Upper lobe of left lung (tissue), 6 donors: Measurements from ENCODE around the gene H6PD. TPM values are rescaled to one million over a fixed set of nuclear protein-coding genes. Genes with fewer than 3 reads are reported as not detected.
A peak's percentile ranks its signal among the peaks of the same experiment; 100 is the strongest.

Experiments
- ATAC-seq, 2 donors: fragments of 200-7000 bp; cut with Tn5 transposase; one replicate each; pipeline ENCODE4 v1.9.1; 2022; ENCODE audit warnings: mild to moderate bottlenecking in 2 of 2, moderate library complexity in 2 of 2; ENCODE audit not compliant: low FRiP score in 2 of 2
- DNase-seq, 2 donors: peaks; one replicate each; pipeline ENCODE4 v3.0.0-alpha.2; 2019 to 2020
- H3K27ac ChIP-seq, 4 donors: fragments of 200-600 bp; sonication (generic); one replicate each; pipeline ENCODE4 v1.5.1; 2016 to 2019
- H3K27me3 ChIP-seq, 4 donors: fragments of 200-600 bp; sonication (generic); one replicate each; pipeline ENCODE4 v1.5.1; 2017 to 2019
- H3K36me3 ChIP-seq, 4 donors: fragments of 200-600 bp; sonication (generic); one replicate each; pipeline ENCODE4 v1.5.1; 2016 to 2019
- H3K4me1 ChIP-seq, 4 donors: fragments of 200-600 bp; sonication (generic); one replicate each; pipeline ENCODE4 v1.5.1; 2018 to 2019
- H3K4me3 ChIP-seq, 4 donors: fragments of 200-600 bp; sonication (generic); one replicate each; pipeline ENCODE4 v1.5.1; 2017 to 2019; ENCODE audit warnings: mild to moderate bottlenecking in 2 of 4, moderate library complexity in 1 of 4
- H3K9me3 ChIP-seq, 4 donors: fragments of 200-600 bp; sonication (generic); one replicate each; pipeline ENCODE4 v1.5.1; 2018 to 2019
- CTCF ChIP-seq, 6 experiments: fragments of 450-650 bp in 4 of 6; fragments of 200-600 bp in 2 of 6; sonication (generic) in 2 of 6; IDR thresholded peaks; one replicate each; pipeline ENCODE4 v1.5.1; 2016 to 2019; ENCODE audit warnings: antibody characterized with exemption in 6 of 6
- EP300 ChIP-seq, 4 donors: sonication (generic); formaldehyde crosslinking; IDR thresholded peaks; one replicate each; pipeline ENCODE4 v1.5.1; 2017; ENCODE audit warnings: antibody characterized with exemption in 4 of 4, control low read depth in 2 of 4
- POLR2A ChIP-seq, 4 donors: fragments of 450-650 bp; IDR thresholded peaks; one replicate each; pipeline ENCODE4 v1.5.1; 2016 to 2017; ENCODE audit warnings: antibody characterized with exemption in 4 of 4, mild to moderate bottlenecking in 2 of 4
- POLR2AphosphoS5 ChIP-seq, 2 donors: sonication (generic); formaldehyde crosslinking; IDR thresholded peaks; one replicate each; pipeline ENCODE4 v1.5.1; 2017; ENCODE audit warnings: antibody characterized with exemption in 2 of 2
- WGBS, 2 donors: methylation state at CpG; one replicate each; pipeline ENCODE4 v1.1.5; 2017 to 2018; 5-methylcytosine and 5-hydroxymethylcytosine counted together
- total RNA-seq, 6 donors: library from RNA; depleted of rRNA in 4 of 6; stranded (reverse); fragments of >200 nt in 4 of 6; gene quantifications; one replicate each; pipeline versions ENCODE4 v1.1.0 to v1.2.1, GENCODE V29; 2016 to 2021
- donor health status: DM: no; HTN: no; CAD: no; lungs with moderate emphysema.
- donor health status: DM: no; HTN: yes; CAD: no; lungs with severe emphysema.

H6PD gene
- total RNA-seq, 6 donors from 2014 or later = 36.7 to 57.0 (median 44.5) TPM

GRCh38 chr1:9191231-9191630, 43.3 kb upstream of the H6PD start:
- Histone ChIP-seq H3K27me3 (no peaks in the 10 kb centered on the region), H3K4me1 (peaks cover 0 to 22% (median 3%) of the 10 kb centered on the region in 4 donors), H3K4me3 (no peak overlapping the region), H3K27ac (no peak overlapping the region), H3K9me3 (no peaks in the 10 kb centered on the region), H3K36me3 (no peaks in the 10 kb centered on the region)
- WGBS, 2 donors = 81 to 96% methylated on average over 6 to 10 of the region's 10 CpGs
- no peak for DNase-seq
- no peak for ATAC-seq
- TF ChIP-seq POLR2A (IDR thresholded peaks at IDR 0.05) = no peak
- TF ChIP-seq CTCF (IDR thresholded peaks at IDR 0.05) = no peak
- no peak for TF ChIP-seq EP300 (IDR thresholded peaks at IDR 0.05)
- no peak for TF ChIP-seq POLR2AphosphoS5 (IDR thresholded peaks at IDR 0.05)

- WGBS, 2 donors = 71 to 79% methylated on average over 9 of the region's 9 CpGs
- H3K4me1 ChIP-seq = peaks cover 5 to 35% (median 14%) of the 10 kb centered on the region in 4 donors
- DNase-seq = no peak
- H3K4me3 ChIP-seq = no peak overlapping the region
- ATAC-seq = no peak
- peaks cover 0 to 4% (median 2%) of the 10 kb centered on the region in 4 donors for H3K27me3 ChIP-seq
- no peaks in the 10 kb centered on the region for H3K9me3 ChIP-seq
- no peak for TF ChIP-seq CTCF (IDR thresholded peaks at IDR 0.05)
- TF ChIP-seq POLR2AphosphoS5 (IDR thresholded peaks at IDR 0.05) = no peak
- TF ChIP-seq POLR2A (IDR thresholded peaks at IDR 0.05) = no peak
- TF ChIP-seq EP300 (IDR thresholded peaks at IDR 0.05) = no peak
- H3K36me3 ChIP-seq = no peaks in the 10 kb centered on the region
- no peak overlapping the region for H3K27ac ChIP-seq
These were observed 41.9 kb upstream of the H6PD start for GRCh38 chr1:9192578-9193232.

GRCh38 chr1:9193233-9193625, 41.3 kb upstream of the H6PD start:
- Histone ChIP-seq H3K9me3 (no peaks in the 10 kb centered on the region), H3K36me3 (no peaks in the 10 kb centered on the region), H3K4me3 (no peak overlapping the region), H3K27me3 (peaks cover 0 to 7% (median 2%) of the 10 kb centered on the region in 4 donors), H3K4me1 (peaks cover 8 to 41% (median 16%) of the 10 kb centered on the region in 4 donors), H3K27ac (no peak overlapping the region)
- DNase-seq = no peak
- 49 to 53% methylated on average over 5 of the region's 5 CpGs for WGBS, 2 donors
- ATAC-seq = no peak
- TF ChIP-seq POLR2A (IDR thresholded peaks at IDR 0.05) (no peak), CTCF (IDR thresholded peaks at IDR 0.05) (no peak), POLR2AphosphoS5 (IDR thresholded peaks at IDR 0.05) (no peak), EP300 (IDR thresholded peaks at IDR 0.05) (no peak)

DNA sequence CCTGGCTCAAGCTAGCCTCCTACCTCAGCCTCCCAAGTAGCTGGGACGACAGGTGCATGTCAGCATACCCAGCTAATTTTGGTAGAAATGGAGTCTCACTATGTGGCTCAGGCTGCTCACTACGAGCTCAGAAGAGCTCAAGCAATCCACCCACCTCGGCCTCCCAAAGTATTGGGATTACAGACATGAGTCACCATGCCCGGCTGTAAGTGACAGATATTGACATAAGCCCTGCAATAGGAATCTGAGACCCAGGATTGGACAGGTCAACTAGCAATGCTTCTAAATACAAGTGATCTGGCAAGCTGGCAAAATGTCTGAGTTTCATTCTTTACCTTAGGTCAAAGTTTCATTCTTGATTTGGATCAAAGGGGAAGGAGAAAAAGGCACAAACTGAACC, 40.5 kb upstream of the H6PD start:
- WGBS, 2 donors = 61 to 67% methylated on average over 4 of the region's 4 CpGs
- peaks cover 10 to 48% (median 20%) of the 10 kb centered on the region in 4 donors for H3K4me1 ChIP-seq
- ATAC-seq (no peak), DNase-seq (peak in 1 of 2 donors; percentile 74)
- peaks cover 0 to 15% (median 6%) of the 10 kb centered on the region in 4 donors for H3K27me3 ChIP-seq
- no peak overlapping the region for H3K27ac ChIP-seq
- no peak overlapping the region for H3K4me3 ChIP-seq
- no peaks in the 10 kb centered on the region for H3K9me3 ChIP-seq
- TF ChIP-seq EP300 (IDR thresholded peaks at IDR 0.05) = no peak
- no peaks in the 10 kb centered on the region for H3K36me3 ChIP-seq

- Histone ChIP-seq H3K27ac (peak overlapping the region in 3 of 4 donors; percentile 19 to 57 (median 54)), H3K4me1 (peaks cover 10 to 50% (median 20%) of the 10 kb centered on the region in 4 donors), H3K9me3 (no peaks in the 10 kb centered on the region), H3K36me3 (no peaks in the 10 kb centered on the region), H3K27me3 (peaks cover 0 to 18% (median 8%) of the 10 kb centered on the region in 4 donors), H3K4me3 (no peak overlapping the region)
- TF ChIP-seq EP300 (IDR thresholded peaks at IDR 0.05) (no peak), CTCF (IDR thresholded peaks at IDR 0.05) (no peak), POLR2AphosphoS5 (IDR thresholded peaks at IDR 0.05) (no peak), POLR2A (IDR thresholded peaks at IDR 0.05) (no peak)
- WGBS, 2 donors = 85 to 91% methylated on average over 8 of the region's 8 CpGs
- ATAC-seq (no peak), DNase-seq (no peak)
These were observed 38.9 kb upstream of the H6PD start for GRCh38 chr1:9195651-9196050.
